ENCODE results near the gene TMEM209.
A peak's percentile ranks its signal among the peaks of the same experiment; 100 is the strongest.

The TMEM209 gene

DNA sequence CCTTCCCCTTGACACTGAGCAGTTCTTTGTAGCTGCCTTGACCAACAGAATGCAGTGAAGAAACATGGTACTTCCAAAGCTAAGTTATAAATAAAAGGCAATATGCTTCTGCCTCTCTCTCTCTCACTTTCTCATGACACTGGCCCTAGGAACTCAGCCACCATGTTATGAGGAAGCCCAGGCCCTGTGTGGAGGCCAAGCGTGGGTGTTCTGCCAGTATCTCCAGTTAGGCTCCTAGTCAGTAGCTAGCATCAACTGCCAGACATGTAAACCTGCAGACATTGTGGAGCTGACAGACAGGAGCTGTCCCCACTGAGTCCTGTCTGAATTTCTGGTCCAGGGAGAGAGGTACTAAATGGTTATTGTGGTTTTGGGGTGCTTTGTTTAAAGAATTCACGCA is 45.2 kb downstream of the TMEM209 start:
- Histone ChIP-seq H3K36me3 (peaks cover 3% of the 10 kb centered on the region; the same call in 1 of the 2 replicates), H3K27me3 (no peaks in the 10 kb centered on the region), H3K4me1 (no peaks in the 10 kb centered on the region), H3K9me3 (peaks cover 3% of the 10 kb centered on the region; the same call in 1 of the 2 replicates), H3K4me3 (ENCODE audit: low read depth, low read length) (no peak overlapping the region)
- TF ChIP-seq, protein P1, sequence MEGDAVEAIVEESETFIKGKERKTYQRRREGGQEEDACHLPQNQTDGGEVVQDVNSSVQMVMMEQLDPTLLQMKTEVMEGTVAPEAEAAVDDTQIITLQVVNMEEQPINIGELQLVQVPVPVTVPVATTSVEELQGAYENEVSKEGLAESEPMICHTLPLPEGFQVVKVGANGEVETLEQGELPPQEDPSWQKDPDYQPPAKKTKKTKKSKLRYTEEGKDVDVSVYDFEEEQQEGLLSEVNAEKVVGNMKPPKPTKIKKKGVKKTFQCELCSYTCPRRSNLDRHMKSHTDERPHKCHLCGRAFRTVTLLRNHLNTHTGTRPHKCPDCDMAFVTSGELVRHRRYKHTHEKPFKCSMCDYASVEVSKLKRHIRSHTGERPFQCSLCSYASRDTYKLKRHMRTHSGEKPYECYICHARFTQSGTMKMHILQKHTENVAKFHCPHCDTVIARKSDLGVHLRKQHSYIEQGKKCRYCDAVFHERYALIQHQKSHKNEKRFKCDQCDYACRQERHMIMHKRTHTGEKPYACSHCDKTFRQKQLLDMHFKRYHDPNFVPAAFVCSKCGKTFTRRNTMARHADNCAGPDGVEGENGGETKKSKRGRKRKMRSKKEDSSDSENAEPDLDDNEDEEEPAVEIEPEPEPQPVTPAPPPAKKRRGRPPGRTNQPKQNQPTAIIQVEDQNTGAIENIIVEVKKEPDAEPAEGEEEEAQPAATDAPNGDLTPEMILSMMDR (IDR thresholded peaks at IDR 0.05; ENCODE audit: low read depth, low read length) = no peak
- no peak for DNase-seq

DNA sequence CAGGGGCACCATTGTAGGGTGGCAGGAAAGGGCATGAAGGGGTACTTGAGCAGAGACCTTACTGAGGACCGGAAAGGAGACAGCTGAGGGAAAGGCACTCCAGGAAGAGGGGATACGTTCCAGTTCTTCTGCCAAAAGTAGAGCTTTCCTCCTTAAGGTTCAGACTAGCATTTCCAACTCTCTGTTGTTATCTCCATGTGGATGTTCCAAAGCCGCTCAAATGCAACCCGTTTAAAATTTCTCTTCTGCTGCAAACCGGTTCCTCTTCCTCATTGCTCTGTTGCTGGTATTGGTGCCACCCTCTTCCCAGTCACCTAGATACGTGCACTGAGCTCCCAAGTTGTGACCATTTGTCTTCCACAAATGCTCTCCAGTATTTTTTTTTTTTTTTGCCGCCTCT is 47.5 kb downstream of the TMEM209 start:
- H3K4me3 ChIP-seq (ENCODE audit: low read depth, low read length) = no peak overlapping the region
- H3K36me3 ChIP-seq = peaks cover 3% of the 10 kb centered on the region; the same call in 1 of the 2 replicates
- H3K9me3 ChIP-seq = peaks cover 3% of the 10 kb centered on the region; the same call in 1 of the 2 replicates
- no peaks in the 10 kb centered on the region for H3K27me3 ChIP-seq
- peaks cover 9% of the 10 kb centered on the region for H3K4me1 ChIP-seq
- no peak for DNase-seq
- TF ChIP-seq, protein P1 (IDR thresholded peaks at IDR 0.05; ENCODE audit: low read depth, low read length) = no peak

- H3K4me3 ChIP-seq (ENCODE audit: low read depth, low read length) = no peak overlapping the region
- H3K9me3 ChIP-seq = peaks cover 3% of the 10 kb centered on the region; the same call in 1 of the 2 replicates
- TF ChIP-seq, protein P1 (IDR thresholded peaks at IDR 0.05; ENCODE audit: low read depth, low read length) = no peak
- DNase-seq = no peak
- no peaks in the 10 kb centered on the region for H3K36me3 ChIP-seq
- peaks cover 9% of the 10 kb centered on the region for H3K4me1 ChIP-seq
- no peaks in the 10 kb centered on the region for H3K27me3 ChIP-seq
These were observed 49.1 kb downstream of the TMEM209 start for GRCh38 chr7:130156140-130156539.

DNA sequence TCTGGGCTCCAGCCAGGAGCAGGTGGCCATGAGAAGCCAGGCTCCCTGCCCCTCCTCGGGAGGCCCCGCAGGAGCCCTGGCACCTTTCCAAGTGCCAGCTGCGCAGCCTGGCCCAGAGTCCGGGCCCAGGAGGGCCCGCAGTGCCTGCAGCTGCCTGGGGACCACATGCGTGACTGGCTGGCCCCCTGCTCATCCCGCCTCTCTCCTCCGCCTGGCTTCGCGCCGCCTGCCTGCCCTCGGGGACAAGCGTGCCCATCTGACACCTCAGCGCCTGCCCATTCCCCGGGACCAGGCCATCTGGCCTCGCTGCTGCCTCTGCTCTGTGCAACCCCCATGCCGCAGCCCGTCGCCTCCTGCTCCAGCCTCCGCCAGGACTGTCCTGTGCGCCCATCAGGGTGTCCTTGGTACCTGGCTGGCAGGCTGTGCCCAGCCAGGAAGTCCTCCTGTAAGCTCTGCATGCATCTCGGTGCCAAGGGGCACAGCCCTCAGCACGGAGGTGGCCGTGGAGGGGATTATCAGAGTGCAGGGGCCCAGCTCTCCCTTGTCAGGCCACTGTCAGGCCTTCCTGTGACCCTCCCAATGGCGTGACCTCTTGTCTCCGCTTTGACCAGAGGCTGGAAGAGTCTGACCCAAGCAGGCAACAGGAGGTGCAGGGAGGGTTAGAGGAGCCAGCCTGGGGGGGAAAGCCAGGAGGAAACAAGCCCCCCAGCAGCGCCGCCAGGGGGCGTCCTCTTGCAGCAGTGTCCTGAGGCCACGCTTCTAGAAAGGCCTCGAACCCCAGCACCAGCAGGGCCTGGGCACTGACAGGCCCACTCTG is 50.5 kb downstream of the TMEM209 start:
- Histone ChIP-seq H3K36me3 (no peaks in the 10 kb centered on the region), H3K4me1 (peaks cover 9% of the 10 kb centered on the region), H3K4me3 (ENCODE audit: low read depth, low read length) (peak overlapping the region; percentile 11; the same call in 1 of the 2 replicates), H3K27me3 (no peaks in the 10 kb centered on the region), H3K9me3 (peaks cover 3% of the 10 kb centered on the region; the same call in 1 of the 2 replicates)
- TF ChIP-seq, protein P1 (IDR thresholded peaks at IDR 0.05; ENCODE audit: low read depth, low read length) = peak; percentile 37; the same call in 1 of the 2 replicates
- peak; percentile 93 for DNase-seq

- peaks cover 3% of the 10 kb centered on the region; the same call in 1 of the 2 replicates for H3K9me3 ChIP-seq
- H3K4me3 ChIP-seq (ENCODE audit: low read depth, low read length) = no peak overlapping the region
- H3K27me3 ChIP-seq = no peaks in the 10 kb centered on the region
- TF ChIP-seq, protein P1 (IDR thresholded peaks at IDR 0.05; ENCODE audit: low read depth, low read length) = no peak
- peaks cover 9% of the 10 kb centered on the region for H3K4me1 ChIP-seq
- no peaks in the 10 kb centered on the region for H3K36me3 ChIP-seq
- DNase-seq = no peak
These were observed 51.1 kb downstream of the TMEM209 start for GRCh38 chr7:130154131-130154500.
